CD14-positive monocyte (primary cell): ENCODE measurements around the gene EIF4E. TPM values are rescaled to one million over a fixed set of nuclear protein-coding genes. Genes with fewer than 3 reads are reported as not detected.

Experiments
- DNase-seq, 3 donors: peaks; one replicate each; pipeline ENCODE4 v3.0.0-alpha.2; 2011 to 2022
- H2AFZ ChIP-seq: 2 replicates; pipeline ENCODE4 v1.6.0; 2012; ENCODE audit warnings: mild to moderate bottlenecking, low read depth, low read length, inconsistent platforms; ENCODE audit not compliant: insufficient read depth, poor library complexity, severe bottlenecking
- H3K27ac ChIP-seq, 2 donors: 1 replicate in 1 of 2; 2 replicates in 1 of 2; pipeline ENCODE4 v1.5.1; 2012 to 2013; ENCODE audit warnings: low read length in 2 of 2, control low read depth in 1 of 2, inconsistent platforms in 1 of 2, low read depth in 1 of 2, mild to moderate bottlenecking in 1 of 2
- H3K27me3 ChIP-seq, 2 donors: one replicate each; pipeline versions ENCODE4 v1.6.0 to v1.6.1; 2011 to 2013; ENCODE audit warnings: low read length in 2 of 2; ENCODE audit not compliant: control insufficient read depth in 2 of 2, insufficient read depth in 2 of 2
- H3K36me3 ChIP-seq, 2 donors: replicated peaks in 1 of 2; 1 replicate in 1 of 2; 2 replicates in 1 of 2; pipeline versions ENCODE4 v1.5.1 to v1.6.1; 2012 to 2013; ENCODE audit warnings: low read length in 2 of 2, control low read depth in 1 of 2, inconsistent platforms in 1 of 2, mild to moderate bottlenecking in 1 of 2; ENCODE audit not compliant: insufficient read depth in 2 of 2, control insufficient read depth in 1 of 2
- H3K4me1 ChIP-seq, 2 donors: 1 replicate in 1 of 2; 2 replicates in 1 of 2; pipeline versions ENCODE4 v1.5.1 to v1.6.1; 2012 to 2013; ENCODE audit warnings: low read length in 2 of 2, control low read depth in 1 of 2, inconsistent platforms in 1 of 2, mild to moderate bottlenecking in 1 of 2, moderate library complexity in 1 of 2; ENCODE audit not compliant: insufficient read depth in 2 of 2, control insufficient read depth in 1 of 2
- H3K4me2 ChIP-seq: replicated peaks from 2 replicates; pipeline ENCODE3; 2012; ENCODE audit warnings: low read length, moderate library complexity, mild to moderate bottlenecking; ENCODE audit not compliant: poor library complexity, severe bottlenecking; ENCODE audit errors: extremely low read depth
- H3K4me3 ChIP-seq, 3 experiments: fragments of 200-600 bp in 1 of 3; sonication (generic) in 1 of 3; replicated peaks in 1 of 3; 1 replicate in 2 of 3; 2 replicates in 1 of 3; pipeline ENCODE4 v1.5.1; 2011 to 2013; ENCODE audit warnings: low read length in 3 of 3, mild to moderate bottlenecking in 3 of 3, control low read depth in 2 of 3, low read depth in 2 of 3, inconsistent platforms in 1 of 3, moderate library complexity in 1 of 3
- H3K79me2 ChIP-seq: 2 replicates; pipeline ENCODE4 v1.6.0; 2012; ENCODE audit warnings: mild to moderate bottlenecking, control low read depth, inconsistent platforms, low read length, moderate library complexity; ENCODE audit not compliant: insufficient read depth
- H3K9ac ChIP-seq: 2 replicates; pipeline ENCODE4 v1.6.0; 2017; ENCODE audit warnings: low read length, mild to moderate bottlenecking; ENCODE audit not compliant: insufficient read depth, poor library complexity, severe bottlenecking
- H3K9me3 ChIP-seq, 2 donors: replicated peaks in 1 of 2; 1 replicate in 1 of 2; 2 replicates in 1 of 2; pipeline versions ENCODE4 v1.5.1 to v1.6.1; 2012 to 2013; ENCODE audit warnings: low read length in 2 of 2, control low read depth in 1 of 2; ENCODE audit not compliant: control insufficient read depth in 1 of 2, insufficient read depth in 1 of 2
- H4K20me1 ChIP-seq: 2 replicates; pipeline ENCODE4 v1.6.0; 2012; ENCODE audit warnings: mild to moderate bottlenecking, low read length, control low read depth, moderate library complexity; ENCODE audit not compliant: insufficient read depth
- H3K27ac Mint-ChIP-seq, 7 donors: one replicate each; pipeline ENCODE4 v1.8.0; 2020; ENCODE audit warnings: mild to moderate bottlenecking in 7 of 7, mixed read lengths in 7 of 7, moderate library complexity in 6 of 7, inconsistent platforms in 2 of 7
- H3K27me3 Mint-ChIP-seq, 3 donors: one replicate each; pipeline ENCODE4 v1.8.0; 2021 to 2022; ENCODE audit warnings: low read depth in 3 of 3, mild to moderate bottlenecking in 3 of 3, mixed read lengths in 3 of 3, moderate library complexity in 3 of 3, inconsistent platforms in 1 of 3
- H3K36me3 Mint-ChIP-seq, 2 donors: one replicate each; pipeline ENCODE4 v1.8.0; 2020; ENCODE audit warnings: mixed read lengths in 2 of 2, inconsistent platforms in 1 of 2, mild to moderate bottlenecking in 1 of 2
- H3K4me1 Mint-ChIP-seq: one replicate; pipeline ENCODE4 v1.8.0; 2020; ENCODE audit warnings: mild to moderate bottlenecking, mixed read lengths
- H3K4me3 Mint-ChIP-seq, 2 donors: one replicate each; pipeline ENCODE4 v1.8.0; 2020; ENCODE audit warnings: mild to moderate bottlenecking in 2 of 2, mixed read lengths in 2 of 2, moderate library complexity in 1 of 2
- H3K9me3 Mint-ChIP-seq, 7 donors: one replicate each; pipeline ENCODE4 v1.8.0; 2020 to 2022; ENCODE audit warnings: mixed read lengths in 7 of 7, mild to moderate bottlenecking in 6 of 7, moderate library complexity in 6 of 7, inconsistent platforms in 2 of 7
- CTCF ChIP-seq: fragments of 200-600 bp; IDR thresholded peaks from one replicate; pipeline ENCODE4 v1.8.0; 2022; ENCODE audit warnings: antibody characterized with exemption, mild to moderate bottlenecking
- WGBS: methylation state at CpG from one replicate; pipeline ENCODE4 v1.1.5; 2013; ENCODE audit warnings: missing lambda C conversion rate; ENCODE audit not compliant: insufficient coverage; 5-methylcytosine and 5-hydroxymethylcytosine counted together
- intact Hi-C, 2 donors: fragments of 100-400 bp; cut with micrococcal nuclease; formaldehyde crosslinking; loops; one replicate each; pipeline versions ENCODE4 v1.15.0 to v1.15.1; 2023
- polyA plus RNA-seq, 3 donors: library from polyadenylated mRNA; depleted of rRNA in 1 of 3; unstranded in 2 of 3; stranded (reverse) in 1 of 3; fragments of 300-500 nt in 2 of 3; fragments of >200 nt in 1 of 3; fragmentation: Illumina TruSeq in 2 of 3; gene quantifications; 1 replicate in 2 of 3; 2 replicates in 1 of 3; pipeline ENCODE4 v1.2.3, GENCODE V29; 2012 to 2021

Gene EIF4E
- polyA plus RNA-seq, 3 donors = 25.0 to 50.8 (median 48.6) TPM

GRCh38 chr4:98908182-98908581 lies 20.8 kb downstream of the EIF4E start:
- Mint-ChIP-seq H3K9me3 (no peaks in the 10 kb centered on the region), H3K4me1 (peaks cover 20% of the 10 kb centered on the region), H3K27ac (peak overlapping the region in 3 of 7 donors; percentile 2 to 67 (median 5)), H3K36me3 (peaks cover 8 to 13% of the 10 kb centered on the region in 2 donors), H3K4me3 (no peak overlapping the region), H3K27me3 (no peaks in the 10 kb centered on the region)
- Histone ChIP-seq H2AFZ (no peak overlapping the region), H3K27ac (peak overlapping the region in 1 of 2 donors; percentile 2), H3K9ac (no peak overlapping the region), H3K4me2 (no peak overlapping the region), H3K79me2 (peaks cover 100% of the 10 kb centered on the region), H3K4me1 (no peaks in the 10 kb centered on the region), H4K20me1 (peaks cover 95% of the 10 kb centered on the region), H3K27me3 (no peaks in the 10 kb centered on the region), H3K36me3 (peaks cover 0 to 5% of the 10 kb centered on the region in 2 donors), H3K4me3 (no peak overlapping the region), H3K9me3 (no peaks in the 10 kb centered on the region)
- TF ChIP-seq CTCF = no peak
- WGBS = 83% methylated on average over 2 of the region's 3 CpGs
- intact Hi-C loops = no loop called here
- no peak for DNase-seq

GRCh38 chr4:98905839-98906238 lies 23.1 kb downstream of the EIF4E start:
- Histone ChIP-seq H4K20me1 (peaks cover 84% of the 10 kb centered on the region), H2AFZ (no peak overlapping the region), H3K4me3 (no peak overlapping the region), H3K9me3 (no peaks in the 10 kb centered on the region), H3K27ac (no peak overlapping the region), H3K36me3 (peaks cover 3 to 25% of the 10 kb centered on the region in 2 donors), H3K9ac (no peak overlapping the region), H3K4me1 (no peaks in the 10 kb centered on the region), H3K4me2 (no peak overlapping the region), H3K27me3 (no peaks in the 10 kb centered on the region), H3K79me2 (peaks cover 100% of the 10 kb centered on the region)
- Mint-ChIP-seq H3K4me1 (peaks cover 20% of the 10 kb centered on the region), H3K27ac (no peak overlapping the region), H3K27me3 (no peaks in the 10 kb centered on the region), H3K4me3 (no peak overlapping the region), H3K36me3 (peaks cover 19 to 30% of the 10 kb centered on the region in 2 donors), H3K9me3 (no peaks in the 10 kb centered on the region)
- no peak for DNase-seq
- intact Hi-C loops = no loop called here
- no peak for TF ChIP-seq CTCF
